Right lobe of liver (tissue), 4 donors: ENCODE results near the gene PNPLA7.

Experiments
- CTCF ChIP-seq, 4 donors: fragments of 200-600 bp in 3 of 4; fragments of 450-650 bp in 1 of 4; IDR thresholded peaks; one replicate each; pipeline versions ENCODE4 v1.5.1 to v1.8.0; 2016 to 2022; ENCODE audit warnings: antibody characterized with exemption in 4 of 4, mild to moderate bottlenecking in 2 of 4
- POLR2A ChIP-seq: fragments of 450-650 bp; IDR thresholded peaks from one replicate; pipeline ENCODE4 v1.6.1; 2017; ENCODE audit warnings: antibody characterized with exemption, mild to moderate bottlenecking
- donor health status: DM: no; HTN: no; CAD: no.
- donor health status: DM: no; HTN: no; CAD: no.
- donor health status: DM: no; HTN: yes; CAD: no.

GRCh38 chr9:137580954-137581322 is 30.7 kb upstream of the PNPLA7 start:
- TF ChIP-seq CTCF (IDR thresholded peaks at IDR 0.05) (no peak), POLR2A (no peak)
